Hematopoietic multipotent progenitor cell treated with erythropoietin and hydrocortisone succinate and interleukin-3 and kit ligand, for 17 days (in vitro differentiated cells): ENCODE data around the gene CRNN.
A peak's percentile ranks its signal among the peaks of the same experiment; 100 is the strongest.

Experiments used
- DNase-seq: peaks from one replicate; pipeline ENCODE4 v3.0.0-alpha.2; 2015; ENCODE audit warnings: low spot score

The CRNN gene

GRCh38 chr1:152413909-152414308 is at the start of gene CRNN:
Gene CRNN, minus strand, starts transcription at chr1:152414263. Its CDS starts 2,030 bp downstream, at chr1:152412233.
- no peak for DNase-seq

GRCh38 chr1:152462636-152463035 is 48.6 kb upstream of the CRNN start:
- no peak for DNase-seq

- DNase-seq: peak; percentile 57
Observed at GRCh38 chr1:152461544-152461943, 47.5 kb upstream of the CRNN start.

GRCh38 chr1:152460529-152460899 is 46.5 kb upstream of the CRNN start:
- no peak for DNase-seq

GRCh38 chr1:152459596-152460528 is 45.8 kb upstream of the CRNN start:
- peak; percentile 59 for DNase-seq

GRCh38 chr1:152458384-152459185 is 44.5 kb upstream of the CRNN start:
- DNase-seq: peak; percentile 67

- DNase-seq: no peak
Observed at GRCh38 chr1:152457561-152457960, 43.5 kb upstream of the CRNN start.

- no peak for DNase-seq
Observed at GRCh38 chr1:152457071-152457470, 43.0 kb upstream of the CRNN start.

- no peak for DNase-seq
Observed at GRCh38 chr1:152451254-152451653, 37.2 kb upstream of the CRNN start.

- DNase-seq: no peak
Observed at GRCh38 chr1:152449661-152450060, 35.6 kb upstream of the CRNN start.

GRCh38 chr1:152448496-152448895 is 34.4 kb upstream of the CRNN start:
- DNase-seq: no peak

GRCh38 chr1:152448095-152448494 is 34.0 kb upstream of the CRNN start:
- DNase-seq: no peak

- DNase-seq: no peak
Observed at GRCh38 chr1:152447484-152447883, 33.4 kb upstream of the CRNN start.

GRCh38 chr1:152444045-152444444 is 30.0 kb upstream of the CRNN start:
- no peak for DNase-seq

GRCh38 chr1:152442765-152443164 is 28.7 kb upstream of the CRNN start:
- DNase-seq: no peak

- no peak for DNase-seq
Observed at GRCh38 chr1:152442301-152442700, 28.2 kb upstream of the CRNN start.

GRCh38 chr1:152441756-152442155 is 27.7 kb upstream of the CRNN start:
- no peak for DNase-seq

GRCh38 chr1:152440635-152441471 is 26.8 kb upstream of the CRNN start:
- peak; percentile 39 for DNase-seq

GRCh38 chr1:152436593-152437496 is 22.8 kb upstream of the CRNN start:
- no peak for DNase-seq

- no peak for DNase-seq
Observed at GRCh38 chr1:152427458-152427857, 13.4 kb upstream of the CRNN start.

GRCh38 chr1:152426731-152427130 is 12.7 kb upstream of the CRNN start:
- no peak for DNase-seq
